ENCODE results near the gene RIMBP2.

Gene RIMBP2

DNA sequence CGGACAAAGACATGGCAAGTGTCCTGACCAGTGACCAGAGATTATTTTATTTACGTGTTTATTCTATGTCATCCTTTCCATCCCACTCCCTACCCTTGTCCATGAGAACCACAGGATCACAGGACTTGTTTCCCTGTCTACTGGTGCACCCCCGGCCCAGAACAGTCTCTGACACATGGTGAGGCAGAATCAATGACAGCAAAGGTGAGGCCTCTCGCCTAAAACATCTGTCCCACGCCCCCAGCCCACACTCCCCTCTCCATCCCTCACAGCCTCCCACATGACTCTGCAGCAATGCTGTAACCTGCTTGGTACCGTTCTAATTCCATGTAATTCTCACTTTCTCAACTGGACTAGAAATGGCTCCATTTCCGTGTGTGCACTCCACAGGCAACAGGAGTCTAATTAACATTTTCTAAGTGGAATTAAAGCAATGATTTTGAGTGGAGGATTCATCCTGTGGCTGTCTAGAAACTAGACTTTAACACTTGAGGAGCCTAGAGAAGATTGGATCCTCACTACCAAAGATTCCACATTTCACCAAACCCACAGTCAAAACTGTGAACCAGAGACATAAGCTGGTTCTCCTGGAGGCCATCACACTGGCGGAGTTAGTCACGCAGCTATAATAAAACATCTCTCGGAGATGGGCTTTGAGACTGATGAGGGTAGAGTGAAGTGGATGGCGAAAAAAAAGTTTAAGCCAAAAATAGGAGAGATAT lies 228.3 kb downstream of the RIMBP2 start (continued):
- no peak for TF ChIP-seq ZNF518A (tag by site-specific recombination; conservative IDR thresholded peaks at IDR 0.05; ENCODE audit: low read depth)
- TF ChIP-seq ZNF514 (tag by site-specific recombination; IDR thresholded peaks at IDR 0.05) = no peak

DNA sequence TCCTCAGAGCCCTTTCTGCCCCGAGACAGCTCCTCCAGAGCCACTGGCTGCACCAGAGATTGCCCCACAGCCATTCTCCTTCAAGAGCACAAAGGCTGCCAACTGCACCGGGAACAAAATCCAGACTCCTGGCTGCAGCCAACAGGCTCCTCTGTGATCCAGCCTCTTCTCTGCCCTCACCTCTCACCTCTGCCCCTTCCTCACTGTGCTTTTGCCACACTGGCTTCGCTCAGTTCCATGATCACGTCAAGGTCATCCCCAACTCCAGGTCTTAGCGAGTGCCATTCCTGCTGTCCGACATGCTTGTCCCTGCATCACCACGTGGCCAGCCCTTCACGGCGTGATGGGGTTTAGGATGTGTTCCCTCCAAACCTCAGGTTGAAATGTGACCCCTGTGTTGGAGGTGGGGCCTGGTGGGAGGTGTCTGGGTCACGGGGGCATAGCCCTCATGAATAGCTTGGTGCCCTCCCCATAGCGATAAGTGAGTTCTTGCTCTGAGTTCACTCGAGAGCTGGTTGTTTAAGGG lies 229.1 kb downstream of the RIMBP2 start:
- TF ChIP-seq ZNF37A (tag by site-specific recombination; IDR thresholded peaks at IDR 0.05) (no peak), ZNF692 (tag by site-specific recombination; IDR thresholded peaks at IDR 0.05) (no peak), GLIS2 (tag by site-specific recombination; IDR thresholded peaks at IDR 0.05) (no peak), ZNF423 (tag by site-specific recombination; IDR thresholded peaks at IDR 0.05) (no peak), ZNF2 (tag by site-specific recombination; IDR thresholded peaks at IDR 0.05) (no peak), ZBTB44 (tag by site-specific recombination; IDR thresholded peaks at IDR 0.05) (no peak), SCRT1 (tag by site-specific recombination; IDR thresholded peaks at IDR 0.05; ENCODE audit: borderline replicate concordance) (no peak), ZNF621 (tag by site-specific recombination; IDR thresholded peaks at IDR 0.05) (no peak), ZNF792 (tag by site-specific recombination; IDR thresholded peaks at IDR 0.05) (no peak), ZNF266 (tag by site-specific recombination; IDR thresholded peaks at IDR 0.05; ENCODE audit: low read depth) (no peak), SP3 (tag by site-specific recombination; IDR thresholded peaks at IDR 0.05) (no peak), YY2 (tag by site-specific recombination; IDR thresholded peaks at IDR 0.05) (no peak), TCF7L2 (IDR thresholded peaks at IDR 0.05; ENCODE audit: borderline replicate concordance, low read depth, low read length) (no peak), ZNF560 (tag by site-specific recombination; IDR thresholded peaks at IDR 0.05; ENCODE audit: borderline replicate concordance) (no peak), ZNF658 (tag by site-specific recombination; IDR thresholded peaks at IDR 0.05) (no peak)
- Histone ChIP-seq H3K36me3 (ENCODE audit: control insufficient read depth in 2 of 2, insufficient read depth in 1 of 2, low read length in 2 of 2) (no peaks in the 10 kb centered on the region), H3K27ac (ENCODE audit: extremely low read depth, low read depth, low read length) (no peak overlapping the region), H3K9me3 (ENCODE audit: control insufficient read depth, insufficient read depth, low read depth, low read length) (no peaks in the 10 kb centered on the region), H3K4me3 (ENCODE audit: low read depth, low read length) (no peak overlapping the region), H3K4me1 (ENCODE audit: control insufficient read depth, insufficient read depth, low read length) (no peaks in the 10 kb centered on the region)
- POLR2A ChIA-PET = no interaction called here
- CTCF ChIA-PET = no interaction called here

Measured in HEK293 (cell line).